ENCODE measurements around the gene TMEM255B.
"Not testable (repeated sequence)": the region's sequence is repeated elsewhere in the genome, so short reads cannot be mapped to it uniquely, and the experiment has no call there.

Gene TMEM255B

DNA sequence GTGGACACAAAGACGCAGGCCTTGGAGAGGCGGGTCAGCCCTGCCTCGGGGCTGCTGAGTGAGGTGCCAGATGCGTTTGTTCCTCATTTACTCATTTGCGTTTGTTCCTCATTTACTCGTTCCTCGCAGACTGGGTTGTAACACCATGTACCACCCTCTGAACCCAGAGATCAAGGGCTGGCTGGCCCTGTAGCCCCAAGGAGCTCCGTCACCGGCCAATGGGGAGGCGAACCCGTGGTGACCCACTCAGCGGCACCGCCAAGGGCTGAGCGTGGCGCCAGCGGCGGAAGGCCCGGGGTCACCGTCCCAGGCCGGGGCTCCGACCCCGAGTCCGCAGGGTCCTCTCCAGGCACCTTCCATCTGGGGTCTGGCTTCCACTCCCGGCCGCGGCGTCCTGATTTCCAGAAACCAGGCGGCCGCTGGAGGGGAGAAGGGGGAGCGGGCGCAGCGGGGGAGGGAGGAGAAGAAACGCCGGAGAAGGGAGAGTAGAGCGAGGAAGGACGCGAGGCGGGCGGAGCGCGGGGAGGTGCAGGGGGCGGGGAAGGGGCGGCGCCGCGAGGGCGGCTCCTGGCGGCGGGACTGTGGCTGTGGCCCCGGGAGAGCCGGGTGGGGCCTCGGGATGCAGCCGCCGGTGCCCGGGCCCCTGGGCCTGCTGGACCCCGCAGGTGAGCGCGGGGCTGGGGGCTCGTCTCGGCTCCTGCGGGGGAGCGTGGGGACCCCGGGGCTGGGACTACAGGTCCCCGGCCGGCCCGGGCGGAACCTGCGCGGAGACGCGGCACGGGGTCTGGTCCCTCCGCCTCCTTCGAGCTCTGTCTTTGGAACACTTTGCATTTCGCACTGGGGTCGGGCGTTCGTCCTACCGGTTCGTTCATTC is at the start of gene TMEM255B:
TSS of gene TMEM255B (plus strand) at position 576 of the 874 bp plus-strand sequence. CDS start at position 620, 44 bp downstream.
- DNase-seq = peak; percentile 72

DNA sequence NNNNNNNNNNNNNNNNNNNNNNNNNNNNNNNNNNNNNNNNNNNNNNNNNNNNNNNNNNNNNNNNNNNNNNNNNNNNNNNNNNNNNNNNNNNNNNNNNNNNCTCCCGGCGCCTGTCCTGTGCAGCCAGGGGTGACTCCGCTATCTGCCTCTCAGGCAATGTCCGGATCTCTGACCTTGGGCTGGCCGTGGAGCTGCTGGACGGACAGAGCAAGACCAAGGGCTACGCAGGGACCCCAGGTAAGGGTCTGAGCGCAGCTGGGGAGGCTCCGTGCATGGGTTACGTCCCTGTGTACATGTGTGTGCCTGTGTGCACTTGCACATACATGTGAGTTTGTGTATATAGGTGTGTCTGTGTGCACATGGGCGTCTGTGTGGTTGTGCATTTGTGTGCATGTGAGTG is 36.1 kb upstream of the TMEM255B start:
- DNase-seq = no peak

DNA sequence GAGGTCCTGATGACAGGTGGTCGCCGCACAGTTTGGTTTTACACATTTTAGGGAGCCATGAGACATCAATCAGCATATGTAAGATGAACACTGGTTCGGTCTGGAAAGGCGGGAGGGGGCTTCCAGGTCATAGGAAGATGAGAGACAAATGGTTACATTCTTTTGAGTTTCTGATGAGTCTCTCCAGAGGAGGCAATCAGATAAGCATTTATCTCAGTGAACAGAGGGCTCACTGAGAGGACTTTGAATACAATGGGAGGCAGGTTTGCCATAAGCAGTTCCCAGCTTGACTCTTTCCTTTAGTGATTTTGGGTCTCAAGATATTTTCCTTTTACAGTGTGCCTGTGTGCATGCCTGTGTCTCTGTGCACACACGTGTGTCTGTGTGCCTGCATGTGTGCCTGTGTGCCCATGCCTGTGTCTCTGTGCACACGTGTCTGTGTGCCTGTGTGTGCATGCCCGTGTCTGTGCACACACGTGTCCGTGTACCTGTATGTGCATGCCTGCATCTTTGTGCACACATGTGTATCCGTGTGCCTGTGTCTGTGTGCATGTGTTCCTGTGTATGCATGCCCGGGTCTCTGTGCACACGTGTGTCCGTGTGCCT is 35.5 kb upstream of the TMEM255B start:
- DNase-seq = no peak

DNA sequence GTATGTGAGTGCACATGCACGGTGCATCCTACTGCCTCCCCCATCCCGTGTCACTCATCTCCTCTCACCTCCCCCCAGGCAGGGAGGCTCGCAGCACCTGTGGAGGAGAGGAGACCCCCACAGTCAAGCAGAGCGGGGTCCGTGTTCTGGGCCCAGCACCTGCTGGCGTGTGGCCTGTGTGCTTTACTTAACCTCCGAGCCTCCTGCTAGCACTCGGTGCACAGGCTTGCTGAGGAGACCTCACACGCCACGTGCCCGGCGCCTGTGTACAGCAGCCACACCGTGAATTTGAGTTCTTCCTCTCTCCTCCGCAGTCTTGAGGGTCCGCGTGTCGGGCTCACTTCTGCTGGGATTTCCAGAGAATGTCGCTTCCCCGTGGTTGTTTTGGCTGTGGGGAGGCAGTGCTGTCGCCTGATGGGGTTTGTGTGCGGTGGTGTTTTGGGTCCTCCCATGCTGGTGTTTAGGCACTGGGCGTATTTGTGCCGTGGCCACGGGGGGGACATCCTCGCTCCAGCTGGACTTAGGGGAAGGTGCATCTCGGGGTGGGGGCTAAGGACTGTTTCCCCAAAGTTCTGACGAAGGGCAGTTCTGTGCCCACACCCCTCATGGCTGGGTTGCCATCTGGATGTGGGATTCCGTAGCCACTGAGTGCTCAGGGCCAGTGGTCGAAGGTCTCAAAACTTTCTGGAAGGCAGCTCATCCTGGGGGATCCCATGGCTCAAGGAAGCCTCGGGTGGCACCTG is 34.8 kb upstream of the TMEM255B start:
- no peak for DNase-seq

DNA sequence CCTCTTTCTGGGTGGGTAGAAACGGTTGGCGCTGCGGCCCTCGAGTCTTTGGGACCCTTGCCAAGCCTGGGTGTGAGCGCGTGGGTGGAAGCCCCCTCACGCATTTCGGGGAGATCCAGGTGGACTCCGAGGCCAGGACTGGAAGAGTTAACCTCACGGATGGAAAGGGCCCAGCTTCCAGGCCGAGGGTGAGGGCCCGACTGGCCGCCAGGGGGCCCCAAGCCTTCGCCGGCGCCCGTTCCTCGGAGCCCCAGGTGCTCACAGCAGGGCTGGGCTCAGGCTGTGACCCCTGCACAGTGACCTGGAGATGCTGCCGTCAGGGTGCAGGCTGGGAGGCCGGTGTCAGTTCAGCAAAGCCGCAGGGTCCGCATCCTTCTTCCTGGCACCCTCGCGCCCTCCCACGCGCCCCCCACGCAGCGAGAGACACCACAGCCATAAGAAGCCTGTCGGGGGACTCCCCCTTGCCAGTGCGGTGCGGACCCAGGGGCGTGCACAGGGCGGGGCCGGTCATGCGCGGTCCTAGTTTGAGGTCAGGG is 34.2 kb upstream of the TMEM255B start:
- DNase-seq = peak; percentile 75

DNA sequence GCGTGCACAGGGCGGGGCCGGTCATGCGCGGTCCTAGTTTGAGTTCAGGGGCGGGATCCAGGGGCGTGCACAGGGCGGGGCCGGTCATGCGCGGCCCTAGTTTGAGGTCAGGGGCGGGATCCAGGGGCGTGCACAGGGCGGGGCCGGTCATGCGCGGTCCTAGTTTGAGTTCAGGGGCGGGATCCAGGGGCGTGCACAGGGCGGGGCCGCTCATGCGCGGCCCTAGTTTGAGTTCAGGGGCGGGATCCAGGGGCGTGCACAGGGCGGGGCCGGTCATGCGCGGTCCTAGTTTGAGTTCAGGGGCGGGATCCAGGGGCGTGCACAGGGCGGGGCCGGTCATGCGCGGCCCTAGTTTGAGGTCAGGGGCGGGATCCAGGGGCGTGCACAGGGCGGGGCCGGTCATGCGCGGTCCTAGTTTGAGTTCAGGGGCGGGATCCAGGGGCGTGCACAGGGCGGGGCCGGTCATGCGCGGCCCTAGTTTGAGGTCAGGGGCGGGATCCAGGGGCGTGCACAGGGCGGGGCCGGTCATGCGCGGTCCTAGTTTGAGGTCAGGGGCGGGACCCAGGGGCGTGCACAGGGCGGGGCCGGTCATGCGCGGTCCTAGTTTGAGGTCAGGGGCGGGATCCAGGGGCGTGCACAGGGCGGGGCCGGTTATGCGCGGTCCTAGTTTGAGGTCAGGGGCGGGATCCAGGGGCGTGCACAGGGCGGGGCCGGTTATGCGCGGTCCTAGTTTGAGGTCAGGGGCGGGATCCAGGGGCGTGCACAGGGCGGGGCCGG is 33.5 kb upstream of the TMEM255B start:
- DNase-seq = not testable (repeated sequence)

DNA sequence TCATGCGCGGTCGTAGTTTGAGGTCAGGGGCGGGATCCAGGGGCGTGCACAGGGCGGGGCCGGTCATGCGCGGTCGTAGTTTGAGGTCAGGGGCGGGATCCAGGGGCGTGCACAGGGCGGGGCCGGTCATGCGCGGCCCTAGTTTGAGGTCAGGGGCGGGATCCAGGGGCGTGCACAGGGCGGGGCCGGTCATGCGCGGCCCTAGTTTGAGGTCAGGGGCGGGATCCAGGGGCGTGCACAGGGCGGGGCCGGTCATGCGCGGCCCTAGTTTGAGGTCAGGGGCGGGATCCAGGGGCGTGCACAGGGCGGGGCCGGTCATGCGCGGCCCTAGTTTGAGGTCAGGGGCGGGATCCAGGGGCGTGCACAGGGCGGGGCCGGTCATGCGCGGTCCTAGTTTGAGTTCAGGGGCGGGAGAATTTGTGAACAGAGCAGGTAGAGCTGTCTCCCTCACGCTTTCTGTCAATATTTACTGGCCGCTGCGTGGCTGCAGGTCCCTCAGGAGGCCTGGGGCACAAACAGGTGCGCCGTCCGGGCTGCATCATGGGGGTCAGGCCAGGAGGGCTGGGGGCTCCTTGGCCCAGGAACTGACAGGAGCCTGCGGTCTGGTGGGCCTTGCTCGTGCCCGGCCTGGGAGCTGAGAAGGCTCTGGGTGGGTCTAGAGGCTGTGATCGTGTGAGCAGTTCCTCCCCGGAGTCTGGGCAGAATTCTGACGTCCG is 32.8 kb upstream of the TMEM255B start:
- DNase-seq = peak; percentile 73

DNA sequence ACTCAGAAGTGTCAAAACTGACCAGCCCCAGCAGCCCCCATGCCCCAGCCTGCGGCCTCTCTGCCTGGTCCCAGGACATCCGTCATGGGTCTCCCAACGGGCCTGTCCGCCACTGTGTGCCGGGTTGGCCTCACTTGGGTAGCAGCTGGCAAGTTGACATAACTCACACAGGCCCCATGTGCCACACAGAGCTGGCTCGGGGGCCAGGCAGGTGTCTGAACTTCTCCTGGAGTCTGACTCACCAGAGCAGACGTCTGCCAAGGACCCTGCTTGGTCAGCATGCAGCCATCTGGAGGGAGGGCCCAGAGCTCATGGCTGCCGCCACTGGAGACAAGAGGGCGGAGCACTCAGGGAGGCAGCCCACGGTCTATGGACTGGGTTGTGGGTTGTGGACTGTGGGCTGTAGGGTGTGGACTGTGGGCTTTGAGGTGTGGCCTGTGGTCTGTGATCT is 32.0 kb upstream of the TMEM255B start:
- peak; percentile 54 for DNase-seq

DNA sequence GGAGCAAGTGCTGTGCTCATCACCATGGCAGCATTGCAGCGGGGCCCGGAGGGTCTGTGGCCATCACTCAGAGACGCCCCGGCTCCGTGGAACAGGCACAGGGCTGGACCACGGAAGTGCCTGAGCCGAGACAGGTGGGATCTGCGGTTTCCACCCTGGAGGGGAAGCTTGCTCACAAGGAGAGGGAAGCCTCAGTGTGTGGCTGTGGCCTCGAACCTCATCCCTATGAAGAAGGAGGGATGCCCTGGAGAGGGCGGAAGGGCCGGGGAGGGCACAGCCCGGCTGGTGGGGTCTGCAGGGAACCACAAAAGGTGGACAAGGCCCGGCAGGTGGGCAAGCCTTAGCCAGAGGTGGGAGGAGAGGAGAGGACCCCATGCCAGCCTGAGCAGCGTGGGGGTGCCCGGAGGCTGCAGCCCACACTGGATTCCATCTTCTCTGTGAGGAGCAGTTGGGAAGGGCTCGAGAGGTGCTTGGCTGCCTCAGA is 30.4 kb upstream of the TMEM255B start:
- no peak for DNase-seq

DNA sequence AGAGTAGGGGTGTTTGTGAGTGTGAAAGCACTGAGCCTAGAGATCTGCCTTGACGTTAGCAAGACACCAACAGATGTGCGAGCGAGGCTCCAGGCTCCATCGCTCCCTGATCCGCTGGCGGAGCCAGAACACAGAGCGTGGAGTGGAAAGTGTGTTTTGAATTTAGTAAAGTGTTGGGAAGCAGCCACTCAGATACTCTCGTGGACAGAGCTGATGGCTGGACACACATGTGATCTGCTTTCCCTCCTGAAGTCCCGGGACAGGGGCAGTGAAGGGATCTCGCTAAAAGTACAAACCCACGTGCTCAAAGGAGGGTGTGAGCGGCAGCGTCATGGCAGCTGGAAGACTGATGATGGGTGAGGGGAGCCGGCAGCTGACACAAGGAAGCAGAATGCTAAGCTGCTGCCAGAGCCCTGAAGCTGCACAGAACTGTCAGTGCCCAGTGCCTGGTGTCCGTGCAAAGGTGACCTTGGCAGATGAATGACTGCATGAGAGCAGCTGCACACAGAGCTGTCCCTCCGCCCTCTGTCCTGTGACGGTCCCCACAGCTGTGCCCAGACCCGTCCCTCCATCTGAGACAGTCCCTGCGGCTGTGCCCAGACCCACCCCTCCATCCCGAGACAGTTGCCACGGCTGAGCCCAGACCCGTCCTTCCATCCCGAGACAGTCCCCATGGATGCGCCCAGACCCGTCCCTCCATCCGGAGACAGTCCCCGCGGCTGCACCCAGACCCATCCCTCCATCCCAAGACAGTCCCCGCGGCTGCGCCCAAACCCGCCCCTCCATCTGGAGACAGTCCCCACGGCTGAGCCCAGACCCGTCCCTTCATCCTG is 29.6 kb upstream of the TMEM255B start:
- DNase-seq = no peak

DNA sequence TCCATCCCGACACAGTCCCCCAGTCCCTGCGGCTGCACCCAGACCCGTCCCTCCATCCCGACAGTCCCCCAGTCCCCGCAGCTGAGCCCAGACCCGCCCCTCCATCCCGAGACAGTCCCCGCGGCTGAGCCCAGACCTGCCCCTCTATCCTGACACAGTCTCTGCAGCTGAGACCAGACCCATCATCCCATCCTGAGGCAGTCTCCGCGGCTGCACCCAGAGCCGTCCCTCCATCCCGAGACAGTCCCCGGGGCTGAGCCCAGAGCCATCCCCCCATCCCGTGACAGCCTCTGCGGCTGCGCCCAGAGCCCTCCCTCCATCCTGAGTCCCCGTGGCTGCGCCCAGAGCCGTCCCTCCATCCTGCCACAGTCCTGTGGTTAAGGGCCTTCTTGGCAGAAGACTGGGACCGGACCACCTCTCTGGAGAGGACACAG is 28.8 kb upstream of the TMEM255B start:
- no peak for DNase-seq

DNA sequence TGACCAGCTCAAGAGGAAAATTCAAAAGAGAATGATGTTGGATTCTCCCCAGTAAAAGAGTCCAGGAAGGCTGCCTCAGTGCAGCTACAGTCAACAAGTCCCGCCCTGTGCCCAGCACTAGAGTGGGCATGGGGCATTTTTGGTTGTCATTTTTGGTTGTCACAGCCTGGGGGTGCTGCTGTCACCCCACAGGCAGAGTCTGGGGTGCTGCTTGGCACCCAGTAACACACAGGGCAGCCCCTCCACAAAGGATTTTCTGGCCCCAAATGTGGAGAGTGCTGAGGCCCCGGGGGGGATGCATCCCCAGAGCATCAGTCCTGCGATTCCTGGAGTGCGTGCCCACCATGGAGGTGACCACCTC is 28.2 kb upstream of the TMEM255B start:
- DNase-seq = no peak

DNA sequence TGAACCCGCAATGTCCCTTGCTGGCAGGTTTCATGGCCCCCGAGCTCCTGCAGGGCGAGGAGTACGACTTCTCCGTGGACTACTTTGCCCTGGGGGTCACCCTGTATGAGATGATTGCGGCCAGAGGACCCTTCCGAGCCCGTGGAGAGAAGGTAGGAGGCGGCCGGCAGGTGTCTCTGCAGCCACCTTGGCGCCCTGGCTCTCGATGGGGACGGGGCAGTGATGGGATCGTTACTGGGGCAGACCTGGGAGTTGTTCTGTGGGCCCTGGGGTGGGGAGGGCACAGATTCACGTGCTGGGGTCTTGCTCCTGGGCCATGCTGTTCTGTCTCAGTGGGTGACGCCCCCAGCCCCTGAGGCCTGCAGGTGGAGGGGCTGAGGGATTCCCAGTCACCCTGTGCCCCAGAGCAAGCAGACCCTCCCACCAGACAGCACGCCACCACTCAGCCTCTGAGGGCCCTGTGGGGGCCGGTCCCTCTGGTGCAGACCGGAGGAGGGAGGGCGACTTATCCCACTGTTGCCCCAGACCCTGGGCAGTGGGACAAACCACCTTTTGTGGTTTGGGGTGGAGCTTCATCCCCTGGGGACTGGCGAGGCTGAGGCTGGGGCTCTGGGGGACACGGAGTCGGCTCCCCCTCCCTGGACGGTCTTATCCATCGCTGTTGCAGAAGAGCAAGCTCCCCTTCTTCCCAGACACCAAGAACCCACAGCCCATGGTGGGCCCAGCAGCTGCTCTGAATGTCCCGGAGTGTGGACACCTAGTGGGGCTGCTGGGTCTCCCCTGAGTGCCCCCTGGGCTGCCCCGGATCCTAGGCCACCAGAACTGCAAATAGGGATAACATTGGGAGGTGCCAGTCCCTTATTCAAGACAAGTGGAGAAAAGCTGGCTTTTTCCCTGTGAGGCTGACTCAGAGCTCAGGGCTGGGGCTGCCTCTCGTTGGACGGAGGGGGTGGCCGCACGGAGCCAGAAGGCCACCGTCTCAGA is 27.5 kb upstream of the TMEM255B start:
- no peak for DNase-seq

DNA sequence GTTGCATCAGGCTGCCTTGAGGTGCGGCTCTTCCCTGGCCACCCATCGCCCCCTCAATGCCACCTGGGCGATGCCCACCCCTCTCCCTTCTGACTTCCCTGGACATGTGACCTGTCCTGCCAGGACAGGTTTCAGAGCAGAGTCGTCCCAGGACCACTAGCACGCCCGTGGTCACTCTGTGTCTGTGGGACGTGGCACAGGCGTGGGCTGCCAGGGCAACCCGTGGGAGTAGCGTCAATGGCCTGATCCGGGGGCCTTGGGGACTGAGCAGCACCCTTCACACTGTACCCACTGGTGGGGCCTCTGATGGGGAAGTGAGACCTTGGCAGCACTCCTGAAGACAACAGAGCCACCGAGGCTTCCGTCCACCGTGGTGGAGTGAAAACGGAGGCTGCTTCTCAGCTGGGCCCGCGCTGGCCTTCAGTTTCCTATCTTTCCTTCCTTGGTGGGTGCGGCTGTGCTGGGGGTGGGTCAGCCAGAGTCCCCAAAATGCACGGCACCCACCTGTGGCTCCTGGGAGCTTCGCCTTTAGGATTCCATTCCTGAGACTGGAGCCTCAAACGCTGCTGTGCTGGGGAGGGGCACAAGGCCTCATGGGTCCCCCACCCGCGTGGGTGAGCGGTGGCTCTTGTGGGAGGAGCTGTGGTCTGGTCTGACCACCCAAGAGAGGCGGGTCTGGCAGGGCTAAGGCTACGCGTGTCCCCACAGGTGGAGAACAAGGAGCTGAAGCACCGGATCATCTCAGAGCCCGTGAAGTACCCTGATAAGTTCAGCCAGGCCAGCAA is 26.7 kb upstream of the TMEM255B start:
- no peak for DNase-seq

DNA sequence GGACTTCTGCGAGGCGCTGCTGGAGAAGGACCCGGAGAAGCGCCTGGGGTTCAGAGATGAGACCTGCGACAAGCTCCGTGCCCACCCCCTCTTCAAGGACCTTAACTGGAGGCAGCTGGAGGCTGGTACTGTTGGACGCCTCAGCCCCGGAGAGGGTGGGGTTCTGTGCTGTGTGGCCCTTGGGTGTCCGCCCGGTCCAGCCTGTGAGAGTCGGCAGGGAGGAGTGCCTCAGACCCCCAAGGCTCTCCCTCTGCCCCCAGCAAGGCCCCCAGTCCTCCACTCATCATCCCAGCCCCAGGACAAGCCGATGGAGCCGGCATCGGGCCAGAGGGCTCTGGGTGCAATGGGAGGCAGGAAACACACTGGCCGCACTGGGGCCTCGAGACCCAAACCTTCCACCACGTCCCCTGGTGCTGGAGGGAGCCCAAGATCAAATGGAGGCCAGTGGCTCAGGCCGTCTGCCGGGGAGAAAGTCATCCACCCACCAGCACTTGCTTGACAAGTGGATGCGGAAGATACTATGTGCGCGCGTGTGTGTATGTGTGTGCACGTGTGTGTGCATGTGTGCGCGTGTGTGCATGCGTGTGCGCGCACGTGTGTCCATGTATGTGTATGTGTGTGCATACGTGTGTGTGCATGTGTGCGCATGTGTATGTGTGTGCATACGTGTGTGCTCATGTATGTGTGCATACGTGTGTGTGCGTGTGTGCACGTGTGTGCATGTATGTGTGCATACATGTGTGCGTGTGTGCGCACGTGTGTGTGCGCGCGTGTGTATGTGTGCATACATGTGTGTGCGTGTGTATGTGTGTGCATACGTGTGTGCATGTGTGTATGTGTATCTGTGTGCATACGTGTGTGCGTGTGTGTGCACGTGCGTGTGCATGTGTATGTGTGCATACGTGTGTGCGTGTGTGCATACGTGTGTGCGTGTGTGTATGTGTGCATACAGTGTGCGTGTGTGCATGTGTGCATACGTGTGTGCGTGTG is 25.8 kb upstream of the TMEM255B start:
- DNase-seq = no peak

DNA sequence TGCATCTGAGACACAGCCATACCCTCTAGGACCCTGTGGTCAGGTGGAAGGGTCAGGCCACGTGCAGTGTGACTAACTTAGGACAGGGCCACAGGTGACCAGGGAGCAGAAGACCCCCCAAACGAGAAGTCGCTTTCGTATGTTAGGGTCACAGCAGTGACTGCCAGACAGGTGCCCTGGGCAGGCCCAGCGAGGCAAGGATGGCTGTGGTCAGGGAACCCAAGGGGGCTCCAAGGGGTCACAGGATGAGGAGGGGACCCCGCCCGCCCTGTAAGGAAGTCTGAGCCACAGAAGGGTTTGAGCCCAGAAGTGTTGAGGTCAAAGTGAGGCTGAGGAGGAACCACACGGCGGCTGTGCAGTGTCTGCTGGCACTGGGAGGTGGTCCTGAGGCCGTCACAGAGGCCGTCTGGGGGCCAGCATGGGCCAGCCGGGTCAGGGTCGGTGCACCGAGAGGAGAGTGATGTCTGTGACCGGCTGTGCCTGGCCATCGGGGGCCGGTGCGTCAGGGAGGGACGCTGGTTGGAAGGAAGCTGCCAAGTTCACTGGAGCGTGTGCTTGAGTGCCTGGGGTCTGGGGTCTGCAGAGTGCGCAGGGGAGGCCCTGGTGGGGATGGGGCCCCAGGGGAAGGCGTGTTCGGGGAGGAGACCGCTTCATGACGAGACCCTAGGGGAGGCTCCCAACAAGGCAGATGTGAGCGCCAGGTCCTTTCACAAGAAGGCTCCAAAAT is 24.8 kb upstream of the TMEM255B start:
- DNase-seq = no peak

DNA sequence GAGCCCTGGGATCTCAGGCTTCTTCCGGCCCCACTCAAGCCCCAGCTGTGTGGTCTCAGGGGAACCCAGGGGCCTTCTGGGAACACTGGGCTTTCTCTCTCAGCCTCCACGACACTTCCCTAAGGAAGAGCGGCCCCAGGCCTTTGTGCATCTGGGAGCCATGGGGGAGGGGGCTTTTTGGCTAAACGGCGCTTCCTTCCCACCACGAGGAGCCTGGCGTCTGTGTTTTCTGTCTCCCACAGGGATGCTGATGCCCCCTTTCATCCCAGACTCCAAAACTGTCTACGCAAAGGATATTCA is 24.2 kb upstream of the TMEM255B start:
- DNase-seq = no peak
